Coronary artery (tissue), 2 donors: ENCODE results near the gene CAPZB.

ENCODE experiments used
- DNase-seq: peaks from one replicate; pipeline ENCODE4 v3.0.0-alpha.2; 2017; ENCODE audit warnings: low spot score
- H3K27ac ChIP-seq, 2 donors: fragments of 200-600 bp; sonication (generic); one replicate each; pipeline ENCODE4 v1.5.1; 2016 to 2019
- H3K4me3 ChIP-seq: fragments of 200-600 bp; sonication (generic); 2 replicates; pipeline ENCODE4 v1.5.1; 2016; ENCODE audit warnings: mild to moderate bottlenecking, moderate library complexity
- TF ChIP-seq, protein P1 (sequence below): fragments of 200-600 bp; sonication (generic); IDR thresholded peaks from one replicate; pipeline ENCODE4 v1.5.1; 2019; ENCODE audit warnings: antibody characterized with exemption

Gene CAPZB

GRCh38 chr1:19469004-19469403 lies 16.3 kb downstream of the CAPZB start:
- no peak for DNase-seq
- H3K4me3 ChIP-seq = peak overlapping the region; percentile 20
- peak overlapping the region; percentile 6 to 69 for H3K27ac ChIP-seq
- TF ChIP-seq, protein P1, sequence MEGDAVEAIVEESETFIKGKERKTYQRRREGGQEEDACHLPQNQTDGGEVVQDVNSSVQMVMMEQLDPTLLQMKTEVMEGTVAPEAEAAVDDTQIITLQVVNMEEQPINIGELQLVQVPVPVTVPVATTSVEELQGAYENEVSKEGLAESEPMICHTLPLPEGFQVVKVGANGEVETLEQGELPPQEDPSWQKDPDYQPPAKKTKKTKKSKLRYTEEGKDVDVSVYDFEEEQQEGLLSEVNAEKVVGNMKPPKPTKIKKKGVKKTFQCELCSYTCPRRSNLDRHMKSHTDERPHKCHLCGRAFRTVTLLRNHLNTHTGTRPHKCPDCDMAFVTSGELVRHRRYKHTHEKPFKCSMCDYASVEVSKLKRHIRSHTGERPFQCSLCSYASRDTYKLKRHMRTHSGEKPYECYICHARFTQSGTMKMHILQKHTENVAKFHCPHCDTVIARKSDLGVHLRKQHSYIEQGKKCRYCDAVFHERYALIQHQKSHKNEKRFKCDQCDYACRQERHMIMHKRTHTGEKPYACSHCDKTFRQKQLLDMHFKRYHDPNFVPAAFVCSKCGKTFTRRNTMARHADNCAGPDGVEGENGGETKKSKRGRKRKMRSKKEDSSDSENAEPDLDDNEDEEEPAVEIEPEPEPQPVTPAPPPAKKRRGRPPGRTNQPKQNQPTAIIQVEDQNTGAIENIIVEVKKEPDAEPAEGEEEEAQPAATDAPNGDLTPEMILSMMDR = no peak

GRCh38 chr1:19468397-19468956 lies 16.9 kb downstream of the CAPZB start:
- H3K4me3 ChIP-seq = peak overlapping the region; percentile 20
- H3K27ac ChIP-seq = peak overlapping the region; percentile 6 to 69
- TF ChIP-seq, protein P1 = no peak
- DNase-seq = no peak

DNA sequence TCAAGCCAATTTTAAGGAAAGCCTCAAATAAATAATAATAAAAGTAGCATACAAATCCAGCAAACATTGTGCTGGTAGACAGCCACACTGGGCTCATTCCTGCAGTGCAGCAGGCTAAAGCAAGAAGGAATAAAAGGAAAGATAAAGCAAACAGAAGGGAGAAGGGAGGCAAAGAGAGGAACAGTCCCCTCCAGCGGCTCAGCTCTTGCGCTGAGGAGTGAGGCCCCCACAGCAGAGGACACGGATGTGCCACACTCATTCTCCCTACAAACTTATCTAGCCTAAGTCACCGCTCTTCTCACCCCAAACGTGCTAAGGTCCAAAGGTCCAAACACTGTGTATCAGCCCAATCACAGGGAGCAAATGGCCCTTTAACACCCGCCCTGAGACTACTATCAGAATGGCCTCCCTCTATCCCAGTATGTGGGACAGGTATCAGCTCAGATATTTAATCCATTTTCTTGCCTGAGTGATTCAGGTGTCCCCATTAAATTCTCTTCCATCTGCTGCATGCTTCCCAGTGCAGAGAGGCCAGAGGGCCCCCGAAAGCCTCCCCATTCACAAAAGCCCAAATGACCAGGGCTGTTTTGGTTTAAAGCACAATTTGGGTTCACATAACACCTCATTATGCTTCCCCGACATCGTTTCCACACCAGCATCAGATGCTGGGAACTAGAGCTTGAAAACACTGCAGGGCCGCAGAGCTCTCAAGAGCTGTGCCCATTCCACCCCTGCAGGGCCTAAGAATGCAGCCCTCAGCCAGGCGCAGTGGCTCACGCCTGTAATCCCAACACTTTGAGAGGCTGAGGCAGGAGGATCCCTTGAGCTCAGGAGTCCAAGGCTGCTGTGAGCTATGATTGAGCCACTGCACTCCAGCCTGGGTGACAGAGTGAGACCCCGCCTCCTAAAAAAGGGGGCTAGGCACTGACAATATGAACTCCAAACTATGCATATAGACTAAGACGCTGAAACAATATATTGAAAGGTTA lies 17.8 kb downstream of the CAPZB start:
- Histone ChIP-seq H3K27ac (peak overlapping the region in 1 of 2 donors; percentile 69), H3K4me3 (no peak overlapping the region)
- TF ChIP-seq, protein P1 = no peak
- DNase-seq = no peak

DNA sequence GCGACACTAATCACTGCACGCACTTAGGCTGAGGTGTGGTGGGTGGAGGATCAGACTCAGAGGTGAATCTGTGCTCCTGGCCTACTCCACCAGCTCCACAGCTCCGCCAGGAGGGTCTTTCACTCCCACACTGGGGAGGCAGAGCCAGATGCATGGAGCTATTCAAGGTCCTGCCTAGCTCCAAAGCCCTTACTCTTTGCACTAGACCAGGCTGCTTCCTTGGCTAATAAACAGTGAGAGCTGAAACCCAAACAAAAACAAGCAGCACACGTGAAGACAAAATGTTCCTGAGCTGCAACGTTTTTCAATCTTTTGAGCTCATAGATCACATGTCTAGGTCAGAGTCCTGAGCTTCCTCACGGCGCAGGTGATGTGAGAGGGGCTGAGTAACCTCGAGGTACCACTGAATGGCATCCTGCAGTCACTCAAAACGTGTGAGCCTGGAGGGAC lies 19.2 kb downstream of the CAPZB start:
- TF ChIP-seq, protein P1 = no peak
- Histone ChIP-seq H3K27ac (peak overlapping the region; percentile 14 to 23), H3K4me3 (no peak overlapping the region)
- no peak for DNase-seq

DNA sequence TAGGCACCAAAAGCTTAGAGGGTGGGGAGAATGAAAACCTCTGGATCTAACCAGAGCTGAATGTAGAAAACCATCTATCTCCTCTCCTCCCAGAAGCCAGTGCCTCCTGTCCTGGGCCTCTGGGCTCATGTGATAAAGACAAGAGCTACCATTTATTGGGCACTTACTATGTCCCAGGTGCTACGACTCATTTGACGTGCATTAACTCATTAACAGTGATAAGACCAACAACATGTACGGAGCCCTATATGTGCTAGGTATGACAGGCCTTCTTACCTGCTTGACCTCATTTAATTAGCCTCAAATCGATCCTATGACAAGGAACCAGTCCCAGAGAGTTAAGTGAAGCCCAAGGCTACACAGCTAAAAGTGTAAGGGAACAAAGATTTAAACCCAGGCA lies 19.7 kb downstream of the CAPZB start:
- DNase-seq = no peak
- TF ChIP-seq, protein P1 = no peak
- Histone ChIP-seq H3K4me3 (no peak overlapping the region), H3K27ac (peak overlapping the region; percentile 14 to 23)

GRCh38 chr1:19465123-19465522 lies 20.2 kb downstream of the CAPZB start:
- H3K27ac ChIP-seq = peak overlapping the region; percentile 6 to 14
- TF ChIP-seq, protein P1 = no peak
- no peak overlapping the region for H3K4me3 ChIP-seq
- DNase-seq = no peak
